Measurements from ENCODE around the gene MYO16. TPM values are rescaled to one million over a fixed set of nuclear protein-coding genes. Genes with fewer than 3 reads are reported as not detected.
"Not testable (repeated sequence)": the region's sequence is repeated elsewhere in the genome, so short reads cannot be mapped to it uniquely, and the experiment has no call there.

Gene MYO16
- total RNA-seq, 2 experiments from 2014 or later, result not detected

DNA sequence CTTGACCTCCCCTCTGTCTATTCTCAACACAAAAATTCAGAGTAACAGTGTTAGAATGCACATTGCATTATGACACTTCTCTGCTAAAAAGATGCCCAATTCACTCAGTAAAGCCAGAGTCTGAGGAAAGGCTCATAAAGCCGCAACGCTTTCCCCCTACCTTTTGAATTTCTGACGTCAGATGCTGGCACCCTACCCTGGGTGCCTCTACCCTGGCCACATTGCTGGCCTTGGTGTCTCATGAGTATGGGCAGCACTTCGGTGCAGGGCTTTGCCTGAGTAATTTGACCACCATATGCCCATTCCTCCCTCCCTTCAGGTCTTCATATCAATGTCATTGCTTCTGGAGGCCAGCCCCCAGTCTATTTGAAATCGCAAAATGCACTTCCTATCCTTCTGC, 229.3 kb downstream of the MYO16 start:
- POLR2A ChIA-PET, result no interaction called here

DNA sequence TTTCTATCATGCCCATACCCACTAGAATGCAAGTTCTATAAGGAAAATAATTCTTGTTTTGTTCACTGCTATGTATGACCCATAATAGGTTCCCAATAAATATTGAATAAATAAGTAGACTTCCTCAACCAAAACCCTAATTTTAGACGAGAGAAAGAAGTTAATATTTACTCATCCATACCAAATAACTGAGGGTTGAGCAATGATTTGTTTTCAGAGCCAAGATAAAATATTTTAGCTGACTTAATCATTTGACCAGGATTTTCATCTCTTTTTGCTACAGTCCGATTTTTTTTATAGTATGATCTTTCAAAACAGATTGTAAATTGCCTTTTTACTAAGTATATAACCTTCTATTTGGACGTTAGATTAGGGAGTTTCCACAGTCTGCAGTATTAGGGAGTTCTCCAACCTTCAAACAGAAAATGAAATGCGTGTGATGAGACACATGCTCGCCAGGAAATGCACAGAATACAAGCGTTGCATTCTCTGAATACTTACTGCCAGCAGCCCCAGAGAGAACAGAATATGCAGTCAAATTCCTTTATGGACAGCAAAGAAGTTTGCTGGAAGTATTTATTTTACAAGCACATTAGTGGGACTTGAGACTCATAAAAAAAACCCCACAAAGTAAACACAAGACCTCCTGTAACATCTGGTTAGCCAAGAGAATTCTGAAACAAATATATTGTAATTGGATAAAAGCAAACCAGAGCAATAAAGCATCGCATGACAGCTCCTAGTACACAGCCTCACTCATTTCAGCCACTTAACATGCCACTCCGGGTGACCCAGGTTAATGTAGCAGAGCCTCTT, 230.0 kb downstream of the MYO16 start:
- POLR2A ChIA-PET, result no interaction called here
- CTCF ChIA-PET, result no interaction called here

More for the DNA sequence above, 229.3 kb downstream of the MYO16 start:
- CTCF ChIA-PET, result no interaction called here

DNA sequence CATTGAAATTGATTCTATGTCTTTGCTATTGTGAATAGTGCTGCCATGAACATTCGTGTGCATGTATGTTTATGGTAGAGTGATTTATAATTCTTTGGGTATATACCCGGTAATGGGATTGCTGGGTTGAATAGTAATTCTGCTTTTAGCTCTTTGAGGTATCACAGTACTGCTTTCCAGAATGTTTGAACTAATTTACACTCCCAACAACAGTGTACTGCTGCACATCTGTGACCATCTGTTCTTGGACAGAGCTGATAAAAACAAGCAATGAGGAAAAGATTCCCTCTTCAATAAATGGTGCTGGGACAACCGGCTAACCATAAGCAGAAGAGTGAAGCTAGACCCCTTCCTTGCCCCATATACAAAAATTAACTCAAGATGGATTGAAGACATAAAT, 231.0 kb downstream of the MYO16 start:
- ChIA-PET CTCF (no interaction called here), POLR2A (no interaction called here)

DNA sequence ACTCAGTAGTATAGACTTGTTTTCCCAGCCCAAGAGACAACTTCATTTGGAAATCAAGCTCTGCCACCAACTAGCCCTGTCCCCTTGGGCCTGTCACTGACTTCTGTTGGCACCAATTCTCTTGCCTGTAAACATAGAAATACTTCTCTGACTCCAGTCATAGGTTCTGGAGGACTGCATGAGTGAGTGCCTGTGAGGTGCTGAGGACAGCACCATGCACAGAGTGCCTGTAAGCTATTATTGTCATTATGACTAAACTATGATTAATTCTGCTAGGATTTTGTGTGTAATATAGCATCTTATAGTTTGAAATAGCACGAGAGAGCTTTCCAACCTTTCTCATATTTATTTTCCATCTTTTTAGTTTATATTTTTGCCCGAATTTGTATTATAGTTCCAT, 247.9 kb downstream of the MYO16 start:
- ChIA-PET CTCF (no interaction called here), POLR2A (no interaction called here)

DNA sequence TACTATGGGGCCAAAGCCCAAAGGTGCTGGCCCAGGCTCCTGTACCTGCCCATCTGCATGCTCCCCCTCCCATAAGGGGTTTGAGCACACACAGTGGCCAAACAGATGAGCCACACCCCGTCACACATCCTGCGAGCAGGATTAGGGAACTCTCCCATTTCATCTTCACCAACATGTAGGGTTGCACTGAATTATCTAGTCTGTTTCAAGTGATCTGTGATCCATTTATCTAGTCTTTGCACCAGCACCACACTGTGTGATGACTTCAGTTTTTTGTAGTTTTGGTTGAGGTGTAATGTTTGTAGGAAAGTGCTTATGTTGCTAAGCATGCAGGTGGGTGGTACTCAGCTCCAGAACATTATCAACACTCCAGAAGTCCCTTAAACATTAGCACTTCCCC, 249.3 kb downstream of the MYO16 start:
- ChIA-PET CTCF (no interaction called here), POLR2A (no interaction called here)

DNA sequence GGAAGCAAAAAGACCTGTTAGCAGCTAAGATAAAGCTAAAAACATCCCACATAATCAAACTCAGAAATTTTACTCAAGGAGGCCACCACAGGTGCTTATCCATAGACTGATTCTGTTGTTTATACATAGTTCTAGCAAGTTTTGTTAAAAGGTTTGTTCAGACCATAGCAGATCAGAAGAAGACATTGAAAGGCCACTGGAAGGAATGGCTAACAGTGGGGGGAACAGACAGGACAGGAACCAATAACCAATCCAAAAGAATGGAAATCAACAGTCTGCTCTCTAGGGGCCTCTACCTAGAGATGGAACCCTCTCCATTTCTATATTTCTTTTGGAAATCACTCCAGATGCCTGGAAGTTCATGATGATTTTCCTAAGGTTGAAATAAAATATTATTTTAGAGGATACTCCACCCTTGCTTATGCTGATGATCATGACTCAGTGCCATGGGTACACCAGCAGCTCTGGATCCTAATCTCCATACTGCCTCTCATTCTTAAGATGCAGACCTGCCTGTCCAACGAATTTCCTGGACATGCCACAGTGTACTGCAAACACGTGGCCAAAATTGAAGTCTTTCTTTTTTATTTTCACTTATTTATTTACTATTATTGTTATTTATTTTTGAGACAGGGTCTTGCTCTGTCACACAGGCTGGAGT, 260.0 kb downstream of the MYO16 start:
- ChIA-PET CTCF (no interaction called here), POLR2A (no interaction called here)

DNA sequence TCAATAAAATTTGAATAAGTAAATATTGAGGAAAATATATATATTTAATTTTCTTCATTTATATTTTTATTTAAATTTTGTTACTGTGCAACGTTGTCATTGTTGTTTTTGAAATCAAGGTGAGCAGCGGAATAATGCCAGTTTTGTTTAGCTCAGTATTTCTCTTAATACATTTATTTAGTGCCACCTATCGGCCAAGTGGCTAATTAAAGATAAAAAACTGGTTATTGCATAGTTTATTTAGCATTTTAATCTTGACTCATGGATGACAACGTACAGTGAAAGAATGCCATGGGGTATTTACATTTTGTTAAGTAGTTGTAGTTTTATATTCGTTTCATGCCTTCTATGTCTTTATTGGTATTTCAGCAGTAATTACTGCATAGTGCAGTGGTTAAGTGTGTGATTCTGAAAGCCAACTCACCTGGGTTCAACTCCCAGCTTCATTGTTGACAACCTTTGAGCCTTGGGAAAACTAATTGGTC, 265.9 kb downstream of the MYO16 start:
- ChIA-PET CTCF (interaction anchor here (0.6 kb wide), 2 partner anchors 166 to 194 kb away, joined by 3 read pairs; no protein-coding TSS in a partner anchor), POLR2A (no interaction called here)

DNA sequence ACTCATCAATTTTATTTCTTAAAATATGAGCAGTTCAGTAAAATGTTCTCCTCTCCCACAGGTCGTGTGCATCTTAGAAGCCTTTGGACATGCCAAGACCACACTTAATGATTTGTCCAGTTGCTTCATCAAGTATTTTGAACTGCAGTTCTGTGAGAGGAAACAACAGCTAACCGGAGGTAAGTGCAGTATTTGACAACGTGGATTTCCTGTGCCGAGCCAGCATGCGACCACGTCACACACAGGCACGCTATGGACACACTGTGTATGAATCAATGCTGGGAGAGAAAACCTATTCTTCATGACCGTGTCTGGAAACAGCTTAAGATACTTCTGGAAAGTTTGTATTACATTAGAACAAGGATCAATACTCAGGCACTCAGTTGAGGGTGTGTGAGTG, 268.5 kb downstream of the MYO16 start:
- CTCF ChIA-PET, result no interaction called here
- POLR2A ChIA-PET, result no interaction called here

DNA sequence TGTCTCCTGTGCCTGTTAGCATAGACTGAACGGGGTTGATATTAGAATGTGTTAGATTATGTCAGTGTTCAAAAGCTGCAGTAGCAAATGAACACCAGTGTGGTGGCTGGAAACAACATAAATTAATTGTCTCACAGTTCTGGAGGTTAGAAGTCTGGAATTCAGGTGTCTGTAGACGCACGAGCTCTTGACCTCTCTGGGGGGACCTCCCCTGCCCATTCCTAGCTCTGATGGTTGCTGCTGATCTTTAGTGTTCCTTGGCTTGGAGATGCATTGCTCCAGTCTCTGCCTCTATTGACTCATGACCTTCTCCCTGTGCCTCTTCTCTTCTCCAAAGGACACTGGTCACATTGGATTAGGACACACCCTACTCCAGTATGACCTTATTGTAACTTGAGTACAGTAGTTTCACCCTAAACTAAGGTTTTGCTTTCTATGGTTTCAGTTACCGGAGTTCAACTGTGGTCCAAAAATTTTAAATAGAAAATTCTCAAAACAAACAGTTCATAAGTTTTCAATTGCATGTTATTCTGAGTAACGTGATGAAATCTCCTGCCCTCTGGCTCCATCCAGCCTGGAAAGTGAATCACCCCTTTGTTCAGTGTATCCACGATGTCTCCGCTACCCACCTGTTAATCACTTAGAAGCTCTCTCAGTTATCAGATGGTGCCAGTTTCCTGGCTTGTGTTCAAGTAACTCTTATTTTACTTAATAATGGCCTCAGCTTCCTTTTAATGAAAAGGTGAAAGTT, 273.2 kb downstream of the MYO16 start:
- ChIA-PET CTCF (no interaction called here), POLR2A (no interaction called here)

DNA sequence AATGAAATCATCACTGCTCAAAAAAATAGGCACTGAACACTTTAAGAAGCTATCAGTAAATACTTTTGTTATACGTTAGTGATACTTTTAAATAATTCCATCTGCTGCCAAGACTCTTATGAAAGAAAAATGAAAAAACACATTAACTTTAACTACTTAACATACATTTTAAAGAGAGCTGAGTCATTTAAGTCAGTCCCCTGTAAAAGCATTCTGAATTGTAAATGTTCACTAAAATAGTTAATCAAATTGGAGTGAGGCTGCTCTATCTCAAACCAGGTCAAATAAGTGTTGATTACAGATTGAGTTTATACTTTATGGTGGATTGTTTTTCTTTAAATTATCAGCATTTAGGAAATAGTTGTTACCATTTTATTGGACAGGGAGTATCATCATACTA, 274.2 kb downstream of the MYO16 start:
- ChIA-PET POLR2A (no interaction called here), CTCF (no interaction called here)

DNA sequence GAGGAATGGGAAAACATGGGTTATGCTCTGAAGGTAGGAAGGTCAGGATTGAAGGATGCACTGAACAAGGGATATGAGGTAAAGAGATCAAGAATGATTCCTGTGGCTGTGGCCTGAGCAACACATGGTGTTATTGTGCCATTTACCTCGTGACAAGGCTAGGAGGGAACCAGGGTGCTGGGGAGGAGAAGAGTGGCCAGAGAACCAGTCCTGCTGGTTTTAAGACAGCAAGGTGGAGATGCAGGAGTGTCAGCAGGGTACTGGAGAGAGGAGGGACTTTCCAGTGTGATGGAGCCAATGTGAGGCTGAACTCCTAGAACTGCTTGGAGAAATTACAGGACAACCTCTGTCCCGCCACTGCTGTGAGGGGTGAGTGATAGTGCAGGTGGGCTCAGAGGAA, 282.4 kb downstream of the MYO16 start:
- CTCF ChIA-PET, result no interaction called here
- POLR2A ChIA-PET, result no interaction called here

DNA sequence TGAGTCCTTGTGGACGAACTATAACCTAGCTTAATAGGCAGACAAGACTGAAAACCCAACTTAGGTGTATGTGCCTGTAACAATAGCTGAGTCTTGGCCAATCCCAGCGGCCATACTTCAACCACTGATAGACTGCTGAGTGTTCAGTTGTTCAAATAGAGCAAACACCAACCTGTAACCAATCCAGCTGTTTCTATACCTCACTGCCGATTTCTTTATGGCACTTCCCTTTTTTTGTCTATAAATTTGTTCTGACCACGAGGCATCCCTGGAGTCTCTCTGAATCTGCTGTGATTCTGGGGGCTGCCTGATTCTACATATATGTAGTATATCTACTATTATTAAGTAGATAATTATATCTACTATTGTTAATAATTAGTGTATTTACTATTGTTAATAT, 284.3 kb downstream of the MYO16 start:
- CTCF ChIA-PET, result not testable (repeated sequence)

DNA sequence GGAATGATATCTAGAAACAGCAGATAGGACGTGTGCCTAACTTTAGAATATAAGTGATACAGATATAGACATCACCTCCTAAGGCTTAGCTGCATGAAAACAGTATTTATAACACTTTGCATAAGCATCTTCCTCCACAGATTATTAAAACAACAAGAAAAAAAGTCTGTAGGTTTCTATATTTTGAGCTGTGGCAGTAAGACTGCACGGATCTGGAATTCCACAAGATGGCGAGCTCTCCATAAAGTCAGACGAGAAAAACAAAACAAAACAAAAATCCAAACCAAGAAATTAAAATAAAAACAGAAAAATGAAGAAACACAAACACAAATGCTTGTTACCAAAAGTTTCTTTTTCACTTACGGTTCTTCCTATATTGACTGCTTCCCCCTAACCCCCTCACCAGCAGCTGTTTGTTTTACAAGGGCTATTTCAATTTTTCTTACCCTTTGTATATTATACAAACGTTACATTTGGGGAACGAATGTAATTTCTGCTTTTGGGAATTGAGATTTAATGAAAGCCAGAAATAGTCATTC, 285.8 kb downstream of the MYO16 start:
- POLR2A ChIA-PET, result interaction anchor here (0.8 kb wide), 1 partner anchor 1222 kb away, joined by 4 read pairs; no protein-coding TSS in a partner anchor

More for the DNA sequence above, 284.3 kb downstream of the MYO16 start:
- POLR2A ChIA-PET, result not testable (repeated sequence)

DNA sequence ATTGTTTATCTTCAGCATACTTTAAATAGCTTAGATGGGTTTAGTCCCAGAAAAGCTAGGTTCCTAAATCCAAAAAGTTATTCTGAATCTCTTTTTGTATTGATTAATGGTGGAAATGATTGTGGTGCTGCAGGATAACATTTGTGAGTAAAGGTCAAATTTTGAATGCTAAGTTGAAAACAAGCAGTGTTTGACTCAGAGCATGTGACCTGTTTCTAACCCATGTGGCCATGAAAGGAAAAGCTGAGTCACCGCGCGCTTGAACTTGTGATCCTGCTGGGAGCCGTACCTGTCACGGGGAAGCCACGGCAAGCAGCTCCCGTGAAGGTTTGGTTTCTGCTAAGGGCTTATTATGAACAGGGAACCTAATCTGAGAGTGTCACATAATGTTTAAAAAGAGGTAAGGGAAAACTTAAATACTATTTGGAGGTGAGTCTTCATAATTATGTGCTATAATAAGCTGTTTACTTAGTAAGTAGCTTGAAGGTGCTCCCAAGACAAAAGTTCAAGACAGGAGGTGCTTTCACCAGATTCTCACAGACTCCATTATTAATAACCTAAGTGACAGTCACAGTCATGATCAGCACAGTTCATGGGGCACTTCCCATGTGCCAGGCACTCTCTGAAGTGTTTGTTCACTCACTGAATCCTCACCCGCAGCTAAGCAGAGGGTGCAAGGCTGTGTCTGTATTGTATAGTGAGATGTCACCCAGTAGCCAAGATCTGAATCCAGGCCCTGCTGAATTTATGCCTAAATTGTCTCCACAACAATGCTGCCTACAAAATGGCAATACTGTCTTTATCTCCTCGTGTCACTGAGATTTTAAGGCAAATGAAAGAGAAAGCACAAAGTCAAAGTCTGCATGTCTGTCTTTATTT, 286.5 kb downstream of the MYO16 start:
- ChIA-PET CTCF (interaction anchor here (1.3 to 1.6 kb wide), 2 partner anchors 20 to 45 kb away, joined by 4 to 5 read pairs; no protein-coding TSS in a partner anchor), POLR2A (interaction anchor here (0.8 kb wide), 1 partner anchor 1222 kb away, joined by 4 read pairs; no protein-coding TSS in a partner anchor)

More for the DNA sequence above, 285.8 kb downstream of the MYO16 start:
- CTCF ChIA-PET, result interaction anchor here (1.3 to 1.6 kb wide), 2 partner anchors 19 to 46 kb away, joined by 4 to 5 read pairs; no protein-coding TSS in a partner anchor

DNA sequence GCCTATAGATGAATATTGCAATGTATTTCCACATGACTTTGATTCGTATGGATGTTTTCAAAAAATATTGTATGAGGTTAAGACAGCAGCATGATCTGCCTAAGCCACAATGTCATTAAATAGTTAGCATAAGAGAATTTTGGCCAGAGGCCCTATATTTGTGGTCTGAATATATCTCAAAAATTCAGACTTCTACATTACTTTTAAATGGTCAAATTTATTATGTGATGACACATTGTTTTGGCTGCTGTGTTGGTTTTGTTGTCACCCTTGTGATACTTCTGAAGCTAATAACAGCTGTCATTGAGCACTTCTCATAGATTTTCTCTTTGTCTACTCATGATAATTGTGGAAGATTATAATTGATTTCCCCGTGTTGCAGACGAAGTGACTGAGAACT, 288.2 kb downstream of the MYO16 start:
- ChIA-PET CTCF (no interaction called here), POLR2A (no interaction called here)

DNA sequence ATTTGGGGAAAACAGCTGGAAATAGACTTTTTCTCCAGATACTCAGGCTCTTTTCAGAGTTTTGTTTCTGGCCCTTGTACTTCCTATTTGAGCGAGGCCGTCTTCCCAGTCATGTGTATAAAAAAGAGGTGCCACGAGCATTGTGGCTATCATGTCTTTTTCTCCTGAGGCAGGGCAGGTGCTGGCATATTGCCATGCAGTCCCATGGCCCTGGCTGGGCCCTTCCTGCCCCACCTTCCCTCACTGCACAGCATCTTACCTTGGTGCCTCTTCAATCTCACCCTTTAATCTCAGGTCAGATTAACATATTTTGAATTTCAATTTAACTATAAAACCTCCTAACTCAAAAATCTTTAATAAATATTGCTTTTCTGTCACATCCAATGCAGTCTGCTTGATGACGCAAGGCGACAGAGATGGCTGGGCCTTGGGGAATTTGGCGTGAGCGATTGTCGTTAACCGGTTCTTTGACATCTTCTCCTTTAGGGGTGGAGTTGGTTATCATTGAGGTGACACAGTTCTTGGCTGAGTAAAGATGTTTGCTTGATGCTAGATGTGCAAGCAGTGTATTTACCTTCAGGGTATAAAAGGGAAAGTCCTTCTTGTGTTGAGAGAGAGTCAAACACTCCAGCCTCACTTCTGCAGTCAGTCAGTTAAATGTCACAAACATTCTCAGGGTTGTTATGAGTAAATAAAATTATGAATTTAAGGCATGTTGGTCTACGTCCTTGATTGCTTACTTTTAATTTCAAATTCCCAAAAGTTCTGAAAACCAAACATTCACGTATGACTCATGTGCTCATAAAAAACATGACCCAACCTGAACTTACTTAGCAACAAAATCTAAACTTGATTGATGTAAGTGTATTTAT, 289.9 kb downstream of the MYO16 start:
- POLR2A ChIA-PET, result no interaction called here
- CTCF ChIA-PET, result interaction anchor here (0.7 kb wide), 1 partner anchor 227 kb away, joined by 3 read pairs; no protein-coding TSS in a partner anchor

DNA sequence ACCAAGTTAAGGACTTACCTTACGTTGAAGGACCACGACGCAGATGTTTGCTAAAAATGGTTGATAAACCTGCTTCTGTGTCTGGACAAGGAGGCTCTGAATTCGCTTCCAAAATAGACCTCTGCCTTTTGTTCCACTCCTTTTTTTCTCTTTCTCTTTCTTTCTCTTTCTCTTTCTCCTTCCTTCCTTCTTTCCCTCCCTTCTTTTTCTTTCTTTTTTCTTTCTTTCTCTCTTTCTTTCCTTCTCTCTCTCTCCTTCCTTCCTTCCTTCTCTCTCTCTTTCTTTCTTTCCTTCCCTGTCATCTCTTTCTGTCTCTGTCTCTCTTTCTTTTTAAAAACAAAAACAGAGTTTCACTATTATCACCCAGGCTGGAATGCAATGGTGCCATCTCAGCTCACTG, 290.7 kb downstream of the MYO16 start:
- ChIA-PET POLR2A (no interaction called here), CTCF (no interaction called here)

DNA sequence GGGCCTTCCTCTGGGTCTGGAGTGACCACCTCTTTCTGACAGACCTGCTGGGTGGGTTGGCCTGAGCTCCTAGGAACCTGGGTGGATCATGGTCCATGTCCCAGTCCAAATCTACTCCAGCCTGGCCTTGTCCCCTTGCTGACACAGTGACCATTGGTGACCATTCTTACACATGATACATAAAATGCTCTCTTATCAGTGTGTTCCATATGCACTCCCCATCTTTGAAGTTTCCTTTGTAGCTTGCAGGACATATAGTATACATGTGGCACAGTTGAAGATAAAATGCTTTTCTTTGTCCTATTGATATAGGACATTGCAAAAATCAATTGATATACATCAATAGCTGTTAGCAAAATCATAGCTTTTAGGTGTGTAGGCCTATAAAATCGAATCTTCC, 291.8 kb downstream of the MYO16 start:
- POLR2A ChIA-PET, result no interaction called here
- CTCF ChIA-PET, result no interaction called here

Measured in activated CD8-positive, alpha-beta memory T cell treated with anti-CD3 and anti-CD28 coated beads for 36 hours (primary cell).